ENCODE results near the gene GDF9.

DNA sequence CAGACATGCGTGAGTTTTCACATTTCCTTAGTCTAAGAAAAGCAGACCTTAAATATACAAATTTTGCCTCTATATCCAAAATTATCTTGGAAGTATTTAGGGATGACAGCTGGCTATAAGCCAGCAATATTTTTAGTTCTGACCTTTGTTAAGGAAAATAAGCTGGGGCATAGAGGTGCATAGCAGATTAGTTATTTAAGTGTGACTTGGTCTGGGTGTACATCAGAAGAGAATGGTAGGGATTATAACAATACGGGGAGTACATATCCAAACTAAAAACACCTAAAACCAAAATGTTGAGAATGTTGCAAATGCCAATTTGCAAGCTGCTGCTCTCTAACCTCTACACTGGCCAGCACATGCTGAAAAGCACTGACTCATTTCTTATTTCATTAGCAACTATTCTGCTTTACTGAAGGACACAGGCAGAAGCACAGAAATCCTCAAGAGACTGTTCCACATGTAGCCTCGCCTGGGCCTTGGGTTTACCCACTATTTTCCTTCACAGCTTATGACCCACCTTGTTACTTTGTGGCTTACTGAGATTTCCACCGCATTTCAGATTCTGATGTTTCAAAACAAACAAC, 29.5 kb upstream of the GDF9 start:
- TF ChIP-seq, protein P1, sequence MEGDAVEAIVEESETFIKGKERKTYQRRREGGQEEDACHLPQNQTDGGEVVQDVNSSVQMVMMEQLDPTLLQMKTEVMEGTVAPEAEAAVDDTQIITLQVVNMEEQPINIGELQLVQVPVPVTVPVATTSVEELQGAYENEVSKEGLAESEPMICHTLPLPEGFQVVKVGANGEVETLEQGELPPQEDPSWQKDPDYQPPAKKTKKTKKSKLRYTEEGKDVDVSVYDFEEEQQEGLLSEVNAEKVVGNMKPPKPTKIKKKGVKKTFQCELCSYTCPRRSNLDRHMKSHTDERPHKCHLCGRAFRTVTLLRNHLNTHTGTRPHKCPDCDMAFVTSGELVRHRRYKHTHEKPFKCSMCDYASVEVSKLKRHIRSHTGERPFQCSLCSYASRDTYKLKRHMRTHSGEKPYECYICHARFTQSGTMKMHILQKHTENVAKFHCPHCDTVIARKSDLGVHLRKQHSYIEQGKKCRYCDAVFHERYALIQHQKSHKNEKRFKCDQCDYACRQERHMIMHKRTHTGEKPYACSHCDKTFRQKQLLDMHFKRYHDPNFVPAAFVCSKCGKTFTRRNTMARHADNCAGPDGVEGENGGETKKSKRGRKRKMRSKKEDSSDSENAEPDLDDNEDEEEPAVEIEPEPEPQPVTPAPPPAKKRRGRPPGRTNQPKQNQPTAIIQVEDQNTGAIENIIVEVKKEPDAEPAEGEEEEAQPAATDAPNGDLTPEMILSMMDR (IDR thresholded peaks at IDR 0.05) = no peak
- TF ChIP-seq POLR2A (IDR thresholded peaks at IDR 0.05) = no peak

Measured in heart left ventricle (tissue), 13 donors.